Neural progenitor cell (in vitro differentiated cells): ENCODE measurements around the gene ADGRV1.

Source experiments
- CTCF ChIP-seq: fragments of 200-600 bp; sonication (generic); IDR thresholded peaks from 2 replicates; pipeline ENCODE4 v1.5.1; 2017; ENCODE audit warnings: antibody characterized with exemption, mild to moderate bottlenecking
- EZH2 ChIP-seq: fragments of 200-600 bp; sonication (generic); IDR thresholded peaks from 2 replicates; pipeline ENCODE4 v1.6.1; 2017; ENCODE audit warnings: antibody characterized with exemption, mild to moderate bottlenecking, moderate library complexity
- EZH2phosphoT487 ChIP-seq: fragments of 200-600 bp; sonication (generic); IDR thresholded peaks from 2 replicates; pipeline ENCODE4 v1.6.1; 2017; ENCODE audit warnings: antibody characterized with exemption

GRCh38 chr5:90585337-90585986 is 26.9 kb downstream of the ADGRV1 start:
- TF ChIP-seq CTCF (no peak), EZH2 (no peak), EZH2phosphoT487 (no peak)
